Forelimb muscle (tissue), 1 donor: ENCODE results near the gene FRK. TPM values are rescaled to one million over a fixed set of nuclear protein-coding genes. Genes with fewer than 3 reads are reported as not detected.

Experiments
- DNase-seq: peaks from one replicate; pipeline ENCODE4 v3.0.0-alpha.2; 2013; ENCODE audit warnings: low read depth
- polyA plus RNA-seq: library from polyadenylated mRNA; unstranded; fragments of 120-200 nt; gene quantifications from one replicate; pipeline ENCODE4 v1.2.1, GENCODE V29; 2013; ENCODE audit not compliant: insufficient read length

Gene FRK
- polyA plus RNA-seq, 1 donor, result 0.30 TPM

DNA sequence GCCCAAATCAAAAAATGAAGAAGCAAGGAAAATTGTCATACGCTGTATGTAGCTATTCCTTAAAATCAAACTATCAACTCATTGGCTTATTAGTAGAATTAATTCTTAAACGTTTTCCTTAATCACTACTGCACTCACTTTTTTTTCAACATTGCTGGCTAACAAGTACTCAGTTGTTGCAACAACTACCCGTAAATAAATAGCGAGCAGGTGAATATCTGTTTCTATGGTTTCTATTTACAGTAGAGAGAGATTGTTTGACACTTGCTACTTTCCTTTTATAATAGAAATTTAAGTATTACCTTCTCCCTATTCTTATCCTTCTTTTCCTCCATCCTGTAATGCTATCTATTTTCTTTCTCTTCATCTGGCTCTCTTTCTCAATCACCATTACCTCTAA, 25.1 kb downstream of the FRK start:
- DNase-seq, result no peak

DNA sequence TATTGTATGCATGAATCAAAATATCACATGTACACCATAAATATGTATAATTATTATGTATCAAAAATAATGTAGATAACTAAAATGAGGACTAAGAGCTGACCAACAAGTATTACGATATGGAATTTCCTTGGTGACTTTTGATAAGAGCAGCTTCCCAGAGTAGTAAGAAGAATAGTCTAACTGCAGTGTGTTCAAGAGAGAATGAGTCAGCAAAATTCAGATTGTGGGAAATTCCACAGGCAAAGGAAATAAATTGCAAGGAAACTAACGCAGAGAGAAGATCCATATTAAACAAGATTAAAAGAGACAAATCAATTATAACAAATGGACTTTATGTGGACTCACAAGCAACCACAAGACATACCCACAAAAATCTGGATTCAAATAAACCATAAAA, 26.4 kb downstream of the FRK start:
- no peak for DNase-seq

DNA sequence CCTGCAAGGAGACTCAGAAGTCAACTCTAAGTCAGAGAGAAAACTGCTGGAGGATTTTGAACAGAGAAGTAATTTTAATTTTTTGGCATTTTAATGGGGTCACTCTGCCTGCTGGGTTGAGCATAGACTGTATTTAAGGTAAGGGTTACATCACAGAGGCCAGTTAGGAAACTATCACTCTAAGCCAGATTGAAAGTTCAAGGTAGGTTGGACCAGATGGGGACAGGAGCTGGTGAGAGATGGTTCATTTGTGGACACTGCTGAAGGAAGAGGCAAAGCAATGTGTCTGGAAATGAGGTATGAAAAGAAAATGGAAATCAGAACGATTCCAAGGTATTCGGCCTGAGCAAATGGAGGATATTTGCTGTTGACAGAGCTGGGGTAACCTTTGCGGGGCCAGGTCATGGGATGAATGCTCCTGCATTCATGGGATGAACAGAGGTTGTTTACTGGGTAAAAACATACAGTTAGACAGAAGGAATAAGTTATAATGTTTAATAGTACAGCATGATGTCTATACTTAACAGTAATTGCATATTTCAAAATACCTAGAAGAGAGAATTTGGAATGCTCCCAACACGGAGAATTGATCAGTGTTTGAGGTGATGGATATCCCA, 26.9 kb downstream of the FRK start:
- no peak for DNase-seq

DNA sequence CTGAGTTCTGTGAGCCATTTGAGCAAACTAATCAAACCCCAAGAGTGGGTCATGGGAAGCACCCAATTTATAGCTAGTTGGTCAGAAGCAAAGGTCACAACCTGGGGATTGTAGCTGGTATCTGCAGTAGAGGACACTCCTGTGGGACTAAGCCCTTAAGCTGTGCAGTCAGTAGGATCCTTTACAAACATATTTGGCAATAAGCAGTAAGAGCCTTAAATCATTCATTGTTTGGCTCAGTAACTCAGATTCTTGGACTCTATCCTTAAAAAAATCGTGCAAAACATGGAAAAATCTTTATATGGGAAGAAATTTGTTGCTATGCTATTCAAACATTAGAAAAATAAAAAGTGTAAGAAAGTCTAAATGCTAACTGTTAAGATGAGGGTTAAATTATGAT, 29.9 kb downstream of the FRK start:
- peak; percentile 74 for DNase-seq

DNA sequence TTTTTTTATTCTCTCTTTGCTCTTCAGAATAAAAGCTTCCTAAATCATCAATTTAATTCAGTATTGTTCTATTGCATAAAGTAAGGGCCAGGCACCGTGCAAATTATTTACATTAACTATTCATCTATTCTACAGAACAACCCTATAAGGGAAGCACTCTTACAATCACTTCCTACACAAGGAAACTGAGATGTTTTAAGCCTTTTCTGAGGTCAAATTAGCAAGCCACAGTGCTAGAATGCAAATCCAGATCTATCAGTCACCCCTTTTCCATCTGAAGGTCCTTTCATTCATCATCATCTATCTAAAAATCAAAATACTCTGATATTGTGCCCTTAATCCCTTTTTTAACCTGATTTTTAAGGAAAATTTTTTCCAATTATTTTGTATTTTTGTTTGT, 31.2 kb downstream of the FRK start:
- no peak for DNase-seq

DNA sequence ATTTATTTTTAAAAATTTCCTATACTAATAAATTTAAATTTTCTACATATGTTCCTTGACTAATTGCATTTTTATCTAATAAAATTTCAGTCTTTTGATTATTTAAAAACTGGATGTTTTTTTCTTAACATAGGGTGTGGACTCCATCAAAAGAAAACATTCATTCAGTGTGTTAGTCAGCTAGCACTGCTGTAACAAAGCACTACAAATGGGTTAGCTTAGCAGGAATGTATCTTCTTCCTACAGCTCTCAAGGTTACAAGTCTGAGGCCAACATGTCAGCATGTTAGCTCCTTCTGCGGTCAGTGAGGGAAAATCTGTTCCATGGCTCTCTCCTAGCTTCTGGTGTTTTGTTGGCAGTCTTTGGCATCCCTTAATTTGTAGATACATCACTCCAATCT, 32.5 kb downstream of the FRK start:
- no peak for DNase-seq

DNA sequence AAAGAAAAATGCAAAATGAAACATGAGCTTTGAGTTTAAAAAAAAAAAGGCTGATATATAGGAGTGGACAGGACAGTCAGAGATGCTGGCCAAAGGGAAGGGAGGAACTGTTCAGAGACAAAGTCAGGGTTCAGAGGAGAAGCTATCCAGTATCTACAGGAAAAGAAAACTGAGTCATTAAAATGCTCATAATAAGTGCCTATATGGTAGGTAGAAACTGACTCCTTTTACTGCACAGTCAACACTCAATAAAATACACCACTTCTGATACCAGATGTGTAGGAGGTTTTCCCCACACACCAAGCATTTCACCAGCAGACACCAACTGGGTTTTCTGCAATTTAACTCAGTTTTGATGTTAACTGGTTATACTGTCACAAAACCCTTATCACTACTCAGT, 32.9 kb downstream of the FRK start:
- DNase-seq, result no peak

DNA sequence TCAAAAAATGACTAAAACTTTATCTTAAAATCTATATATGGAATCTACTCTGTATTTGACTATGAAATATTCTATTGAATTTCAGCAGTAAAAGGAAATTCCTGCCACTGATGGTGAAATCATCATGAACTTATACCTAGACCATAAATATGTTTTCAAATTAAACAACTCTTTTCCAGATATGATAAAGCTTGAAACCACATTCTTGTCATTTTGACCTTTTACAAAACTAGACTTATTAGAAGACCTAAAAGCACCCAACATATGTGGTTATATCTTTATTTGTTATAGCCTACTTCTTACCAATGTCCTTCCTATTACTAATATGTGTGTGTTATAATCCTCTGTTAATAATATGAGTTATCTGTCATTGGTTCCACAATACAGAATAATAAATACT, 35.3 kb downstream of the FRK start:
- DNase-seq, result no peak

DNA sequence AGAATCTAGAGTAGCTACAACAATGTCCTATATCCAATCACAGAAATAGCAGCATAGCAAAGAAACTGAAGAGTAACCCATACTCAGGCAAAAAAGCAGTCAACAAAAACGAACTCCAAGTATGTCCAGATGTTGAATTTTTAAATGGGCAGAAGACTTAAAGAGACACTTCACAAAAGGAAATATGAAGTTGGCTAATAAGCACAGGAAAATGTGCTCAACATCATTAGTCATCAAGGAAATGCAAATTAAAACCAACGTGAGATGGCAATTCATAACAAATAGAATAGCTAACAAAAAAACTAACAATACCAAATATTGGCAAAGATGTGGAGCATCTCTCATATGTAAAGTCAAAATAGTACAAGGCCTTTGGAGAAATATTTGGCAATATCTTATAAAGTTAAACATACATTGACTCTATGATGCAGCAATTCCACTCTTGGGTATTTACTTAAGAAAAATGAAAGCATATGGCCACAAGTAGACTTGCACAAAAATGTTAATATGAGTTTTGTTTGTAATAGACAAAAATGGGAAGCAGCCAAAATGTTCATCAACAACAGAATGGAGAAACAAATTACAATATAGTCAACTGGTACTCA, 37.7 kb downstream of the FRK start:
- no peak for DNase-seq

DNA sequence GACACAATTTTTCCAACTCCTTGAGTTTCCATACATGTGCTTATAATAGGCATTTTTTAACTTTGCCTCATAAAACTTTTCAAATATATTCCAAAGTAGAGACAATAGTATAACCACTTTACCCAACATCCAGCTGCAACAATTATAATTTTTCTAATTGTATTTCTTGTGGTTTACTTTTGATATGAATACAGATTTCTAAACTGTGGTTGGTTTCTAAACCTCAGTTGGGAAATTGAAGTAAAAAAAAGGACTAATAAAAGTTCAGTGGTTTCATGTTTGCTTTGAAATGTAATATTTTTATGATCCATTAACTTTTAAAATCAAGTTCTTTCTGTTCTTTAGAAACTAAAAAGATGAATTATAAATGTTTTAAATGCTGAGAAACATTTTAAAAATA, 40.0 kb downstream of the FRK start:
- DNase-seq, result no peak

DNA sequence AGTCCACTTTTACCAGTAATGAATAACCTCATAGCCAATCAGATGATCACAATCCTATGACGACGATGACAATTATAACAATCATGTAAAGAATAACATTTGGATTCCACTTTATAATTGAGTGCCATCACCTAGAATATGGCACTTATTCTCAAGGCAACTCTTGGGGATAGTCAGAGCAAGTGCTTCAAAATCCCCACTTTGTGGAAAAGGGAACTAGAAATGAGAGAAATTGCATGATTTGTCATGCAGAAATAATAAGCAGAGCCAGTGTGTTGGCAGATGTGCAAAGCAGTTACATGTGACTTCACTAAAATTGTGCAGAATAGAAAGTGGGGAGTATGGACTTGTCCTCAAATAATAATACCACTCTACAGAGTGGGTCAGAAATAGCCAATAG, 41.3 kb downstream of the FRK start:
- DNase-seq, result no peak

DNA sequence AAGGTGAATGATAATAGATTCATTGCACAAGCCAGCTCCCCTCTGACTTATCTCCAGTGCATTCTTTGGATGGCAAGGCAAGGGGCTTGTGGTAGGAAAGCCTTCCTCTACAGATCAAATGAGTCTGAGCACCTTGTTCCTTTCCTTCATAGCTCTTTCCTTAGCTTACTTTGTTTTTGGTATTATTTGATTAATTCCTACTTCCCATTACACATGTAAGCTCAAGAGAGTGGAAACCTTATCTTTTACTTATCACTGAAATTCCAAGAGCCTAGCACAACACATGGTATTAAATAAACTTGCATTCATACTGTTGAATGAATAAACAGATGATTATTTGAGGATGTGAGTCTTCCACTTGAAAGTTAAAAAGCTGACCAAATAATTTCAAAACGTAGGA, 41.7 kb downstream of the FRK start:
- no peak for DNase-seq

DNA sequence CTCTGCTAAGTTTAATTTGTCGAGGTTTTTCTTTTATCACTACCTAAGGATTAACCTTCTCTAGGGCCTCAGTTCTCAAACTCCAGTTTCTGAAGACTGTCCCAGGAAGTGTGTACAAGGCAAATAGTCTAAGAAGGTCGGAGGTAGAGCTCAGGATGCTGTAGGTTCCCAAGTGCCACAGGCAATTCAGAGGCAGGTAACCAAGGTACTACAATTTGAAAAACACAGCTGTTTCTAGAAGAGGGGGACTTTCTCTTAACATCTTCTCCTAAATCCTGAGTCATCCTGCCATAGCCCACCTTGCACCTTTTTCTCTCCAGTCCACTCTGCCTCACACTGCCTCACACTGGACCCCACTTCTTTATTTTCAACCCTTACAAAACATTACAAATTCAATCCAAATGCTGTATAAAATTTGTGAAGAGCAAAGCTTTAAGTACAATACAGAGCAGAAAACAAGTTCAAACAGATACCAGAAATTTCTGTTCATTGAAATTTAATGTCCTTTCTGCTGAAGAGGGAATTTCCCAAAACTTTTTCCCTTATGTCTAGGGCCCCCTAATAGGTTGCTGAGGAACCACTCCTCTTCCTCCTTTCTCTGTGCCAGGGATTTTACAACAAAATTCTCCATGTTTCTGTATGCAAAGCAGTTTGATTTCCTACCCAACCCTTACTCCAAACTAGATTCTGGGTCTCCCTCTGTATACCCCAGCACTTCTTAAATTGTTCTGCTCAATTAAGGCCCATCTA, 43.0 kb downstream of the FRK start:
- DNase-seq, result no peak

DNA sequence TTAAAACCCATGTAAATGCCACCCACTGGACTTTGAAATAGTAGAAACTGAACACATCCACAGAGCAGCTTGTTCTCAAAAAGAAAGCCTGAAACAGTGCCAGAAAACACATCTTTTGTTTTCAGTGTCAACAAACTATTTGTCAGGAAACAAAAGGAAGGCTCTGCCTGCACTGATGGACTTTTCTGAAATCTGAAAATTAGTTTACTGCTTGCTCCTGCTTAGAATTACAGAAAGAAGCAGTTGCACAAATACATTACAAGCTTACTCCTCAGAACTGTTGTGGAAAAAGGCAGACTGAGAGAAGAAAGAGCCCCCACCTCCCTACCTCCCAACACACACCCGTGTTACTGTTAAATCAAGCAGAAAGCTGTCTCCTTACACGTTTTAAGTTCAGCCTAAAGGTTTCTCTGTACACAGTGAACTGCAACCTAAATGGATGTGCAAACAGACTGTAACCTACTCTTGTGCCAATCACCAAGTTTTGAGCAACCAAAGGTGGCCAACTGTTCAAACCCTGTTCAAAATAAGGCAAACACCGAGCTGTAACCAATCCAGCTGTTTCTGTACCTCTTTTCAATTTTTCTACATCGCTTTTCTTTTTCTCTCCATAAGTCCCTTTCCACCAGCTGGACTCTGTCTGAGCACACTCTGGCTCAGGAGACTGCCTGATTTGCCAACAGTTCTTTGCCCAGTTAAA, 43.7 kb downstream of the FRK start:
- DNase-seq, result no peak

DNA sequence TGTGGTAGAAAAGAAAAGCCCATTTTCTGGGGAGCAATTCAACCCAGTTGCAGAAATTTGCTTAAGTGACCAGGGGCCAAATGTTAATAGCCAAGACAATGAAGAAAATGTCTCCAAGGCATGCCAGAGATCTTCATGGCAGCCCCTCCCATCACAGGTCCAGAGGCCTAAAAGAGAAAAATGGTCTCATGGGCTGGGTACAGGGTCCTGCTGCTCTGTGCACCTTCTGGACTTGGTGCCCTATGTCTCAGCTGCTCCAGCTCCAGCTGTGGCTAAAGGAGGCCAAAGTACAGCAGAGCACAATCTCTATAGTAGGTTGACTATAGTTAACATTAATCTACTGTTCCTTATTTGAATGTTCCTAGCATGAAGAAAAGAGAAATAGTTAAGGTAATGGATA, 44.7 kb downstream of the FRK start:
- DNase-seq, result no peak

DNA sequence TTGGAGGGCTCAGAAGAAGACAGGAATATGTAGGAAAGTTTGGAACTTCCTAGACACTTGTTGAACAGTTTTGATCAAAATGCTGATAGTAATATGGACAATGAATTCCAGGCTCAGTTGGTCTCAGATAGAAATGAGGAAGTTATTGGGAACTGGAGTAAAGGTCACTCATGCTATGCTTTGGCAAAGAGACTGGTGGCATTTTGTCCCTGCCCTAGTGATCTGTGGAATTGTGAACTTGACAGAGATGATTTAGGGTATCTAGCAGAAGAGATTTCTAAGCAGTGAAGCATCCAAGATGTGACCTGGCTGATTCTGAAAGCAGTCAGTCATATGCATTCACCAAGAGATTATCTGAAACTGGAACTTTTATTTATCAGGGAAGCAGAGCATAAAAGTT, 45.1 kb downstream of the FRK start:
- no peak for DNase-seq

DNA sequence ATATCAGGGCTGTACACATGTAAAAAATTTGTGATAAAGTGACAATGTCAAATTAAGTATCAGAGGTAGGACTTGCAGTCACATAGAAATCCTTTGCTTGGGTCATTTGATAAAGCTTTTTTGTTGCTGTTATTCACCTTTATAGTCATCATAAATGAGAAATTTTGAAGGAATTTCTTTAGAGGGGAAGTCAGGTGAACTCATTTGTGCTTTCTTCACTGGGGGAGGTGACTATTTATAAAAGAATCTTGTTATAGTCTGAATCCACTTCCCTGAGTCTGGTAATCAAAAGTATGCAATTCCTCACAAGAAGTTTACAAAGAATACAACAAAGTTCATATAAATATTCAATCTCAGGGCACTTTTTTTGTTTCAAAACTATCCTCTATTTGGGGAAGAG, 47.7 kb downstream of the FRK start:
- DNase-seq, result no peak

DNA sequence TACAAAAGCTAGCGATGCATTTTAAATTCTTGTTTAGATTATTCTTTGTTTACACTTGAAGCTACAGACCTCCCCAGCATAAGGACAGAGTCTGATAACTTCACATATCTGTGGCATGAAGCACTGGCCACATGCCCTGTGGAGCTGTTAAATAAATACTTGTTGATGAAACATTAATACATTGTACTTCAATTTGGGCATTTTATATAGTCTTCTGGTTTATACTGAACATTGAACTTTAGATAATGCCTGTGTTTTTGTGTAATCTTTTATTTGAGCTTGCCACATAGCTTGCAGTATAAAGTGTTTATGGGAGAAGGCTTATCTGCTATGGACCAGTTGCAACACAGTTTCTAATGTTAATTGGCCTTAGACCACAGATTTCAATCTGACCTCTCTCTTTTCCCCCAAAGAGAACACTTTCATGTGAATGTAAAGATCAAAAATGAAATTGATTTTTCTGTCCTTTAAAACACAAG, 48.2 kb downstream of the FRK start:
- DNase-seq, result no peak

DNA sequence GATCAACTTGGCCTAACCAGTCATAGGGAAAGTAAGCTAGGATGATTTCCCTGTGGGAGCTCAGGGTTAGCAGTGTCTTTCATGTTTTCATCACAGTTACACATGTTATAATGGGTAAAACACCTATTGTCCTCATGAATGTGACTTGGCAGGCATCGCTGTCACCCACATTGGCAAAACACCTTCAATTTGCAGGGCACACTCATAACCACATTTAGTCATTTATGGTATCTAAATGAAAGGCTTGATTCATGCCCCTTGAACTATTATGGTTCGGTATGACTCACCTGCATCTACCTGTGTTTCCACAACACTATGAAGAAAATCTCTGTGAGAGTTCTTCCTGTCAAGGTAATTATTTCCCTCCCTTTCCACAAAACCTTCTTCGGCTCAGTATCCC, 49.2 kb downstream of the FRK start:
- no peak for DNase-seq

DNA sequence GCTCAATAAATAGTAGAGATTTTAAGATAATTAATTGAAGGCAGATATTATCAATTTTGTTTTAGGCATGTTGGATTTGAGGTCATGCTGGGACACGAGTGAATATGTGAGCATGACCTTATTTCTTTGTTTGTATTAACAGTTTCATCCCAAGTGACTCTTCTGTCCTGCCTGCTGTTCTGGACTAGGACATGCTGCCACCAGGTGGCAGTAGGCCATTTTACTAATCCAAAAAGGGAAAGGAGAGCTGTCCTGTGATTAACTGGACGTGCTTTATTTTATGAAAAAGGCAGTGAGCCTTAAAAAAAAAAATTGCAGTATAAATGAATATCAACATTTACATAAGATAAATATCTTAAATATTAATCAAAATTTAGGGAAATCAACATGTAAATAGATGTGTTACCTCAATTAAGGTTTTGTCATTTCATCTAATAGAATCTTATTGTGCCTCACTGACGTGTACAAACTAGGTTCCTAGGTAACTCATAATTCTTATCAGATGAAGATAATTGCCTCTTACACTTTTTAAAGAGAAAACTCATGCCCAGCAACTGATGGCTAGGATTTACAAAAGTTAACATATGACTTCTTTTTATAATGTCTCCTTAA, 49.8 kb downstream of the FRK start:
- no peak for DNase-seq

DNA sequence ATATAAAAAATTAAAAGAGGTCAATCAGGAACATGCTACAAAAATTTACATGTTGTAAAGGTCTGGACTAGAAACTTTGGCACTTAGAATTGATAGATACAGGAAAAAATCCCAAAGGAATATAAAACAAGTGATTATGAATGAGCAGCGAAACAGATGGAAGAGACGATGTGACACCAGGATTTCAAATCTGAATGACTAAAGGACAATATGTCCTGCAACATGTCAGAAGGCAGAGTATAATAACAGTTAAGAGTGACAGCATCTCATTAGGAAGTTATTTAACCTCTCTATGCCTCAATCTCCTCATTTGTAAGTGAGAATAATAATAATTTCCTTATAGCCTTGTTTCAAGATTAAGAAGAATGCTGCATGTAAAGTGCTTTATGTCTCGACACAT, 50.3 kb downstream of the FRK start:
- no peak for DNase-seq
